ENCODE data around the gene MPIG6B.

Gene MPIG6B

GRCh38 chr6:31775633-31776484, 52.7 kb downstream of the MPIG6B start:
- H3K4me1 Mint-ChIP-seq (ENCODE audit: low read depth): peaks cover 61% of the 10 kb centered on the region
- H3K27me3 Mint-ChIP-seq: no peaks in the 10 kb centered on the region
- H3K9me3 Mint-ChIP-seq: no peaks in the 10 kb centered on the region
- peak overlapping the region; percentile 87 for H3K27ac Mint-ChIP-seq
- peaks cover 25% of the 10 kb centered on the region for H3K36me3 Mint-ChIP-seq (ENCODE audit: low read depth)
- H3K4me3 Mint-ChIP-seq: no peak overlapping the region
